GM23338 (cell line): ENCODE results near the gene DCHS1. TPM values are rescaled to one million over a fixed set of nuclear protein-coding genes. Genes with fewer than 3 reads are reported as not detected.

ENCODE experiments used
- ATAC-seq: fragments of 200-7000 bp; cut with Tn5 transposase; 3 replicates; pipeline ENCODE4 v1.9.1; 2020
- DNase-seq: peaks from one replicate; pipeline ENCODE4 v3.0.0-alpha.2; 2015; ENCODE audit warnings: low spot score
- H2AFZ ChIP-seq: fragments of 200-600 bp; sonication (generic); 2 replicates; pipeline ENCODE4 v1.8.0; 2016; ENCODE audit warnings: antibody characterized with exemption, mild to moderate bottlenecking, moderate library complexity
- H3F3A ChIP-seq: fragments of 200-600 bp; sonication (generic); replicated peaks from 2 replicates; pipeline ENCODE4 v1.8.0; 2017; ENCODE audit warnings: antibody characterized with exemption, mixed run types, low read depth
- H3K27ac ChIP-seq: fragments of 200-600 bp; sonication (generic); 2 replicates; pipeline ENCODE4 v1.6.1; 2016; ENCODE audit warnings: low read depth
- H3K27me3 ChIP-seq: fragments of 200-600 bp; sonication (generic); 2 replicates; pipeline ENCODE4 v1.8.0; 2016; ENCODE audit warnings: mild to moderate bottlenecking, mixed run types, moderate library complexity; ENCODE audit not compliant: insufficient read depth
- H3K36me3 ChIP-seq: fragments of 200-600 bp; sonication (generic); 2 replicates; pipeline ENCODE4 v1.8.0; 2016; ENCODE audit warnings: mild to moderate bottlenecking; ENCODE audit not compliant: insufficient read depth
- H3K4me1 ChIP-seq: fragments of 200-600 bp; sonication (generic); 2 replicates; pipeline ENCODE4 v1.8.0; 2016; ENCODE audit warnings: mild to moderate bottlenecking, moderate library complexity; ENCODE audit not compliant: insufficient read depth
- H3K4me2 ChIP-seq: fragments of 200-600 bp; sonication (generic); 2 replicates; pipeline ENCODE4 v1.7.1; 2017; ENCODE audit warnings: mixed run types
- H3K4me3 ChIP-seq: fragments of 200-600 bp; sonication (generic); 2 replicates; pipeline ENCODE4 v1.6.1; 2016; ENCODE audit warnings: mixed run types
- H3K79me2 ChIP-seq: fragments of 200-600 bp; sonication (generic); replicated peaks from 2 replicates; pipeline ENCODE4 v1.8.0; 2017; ENCODE audit warnings: mild to moderate bottlenecking; ENCODE audit not compliant: insufficient read depth
- H3K9me2 ChIP-seq: fragments of 200-600 bp; sonication (generic); 2 replicates; pipeline ENCODE4 v1.8.0; 2017; ENCODE audit not compliant: insufficient read depth
- H4K20me1 ChIP-seq: fragments of 200-600 bp; sonication (generic); replicated peaks from 2 replicates; pipeline ENCODE4 v1.8.0; 2017; ENCODE audit warnings: mild to moderate bottlenecking; ENCODE audit not compliant: insufficient read depth
- H3K27ac Mint-ChIP-seq: 2 replicates; pipeline ENCODE4 v1.8.0; 2020; ENCODE audit warnings: inconsistent platforms, mild to moderate bottlenecking, moderate library complexity, mixed read lengths
- H3K27me3 Mint-ChIP-seq: 3 replicates; pipeline ENCODE4 v1.8.0; 2022; ENCODE audit warnings: low read depth, mild to moderate bottlenecking, moderate library complexity, mixed read lengths, inconsistent platforms; ENCODE audit not compliant: insufficient read depth, poor library complexity
- H3K36me3 Mint-ChIP-seq: 3 replicates; pipeline ENCODE4 v1.8.0; 2021; ENCODE audit warnings: low read depth, mild to moderate bottlenecking, inconsistent platforms, moderate library complexity, mixed read lengths
- H3K4me1 Mint-ChIP-seq: 3 replicates; pipeline ENCODE4 v1.8.0; 2020; ENCODE audit warnings: mild to moderate bottlenecking, inconsistent platforms, mixed read lengths
- H3K4me3 Mint-ChIP-seq: 3 replicates; pipeline ENCODE4 v1.8.0; 2021; ENCODE audit warnings: moderate library complexity, mild to moderate bottlenecking, inconsistent platforms, mixed read lengths
- H3K9me3 Mint-ChIP-seq: 3 replicates; pipeline ENCODE4 v1.8.0; 2020; ENCODE audit warnings: moderate library complexity, mild to moderate bottlenecking, inconsistent platforms, mixed read lengths
- CREB1 ChIP-seq: fragments of 250-450 bp; sonication (Bioruptor Pico); IDR thresholded peaks from 2 replicates; pipeline ENCODE4 v1.5.0; 2020; ENCODE audit warnings: low read depth, mild to moderate bottlenecking, moderate library complexity
- EZH2 ChIP-seq: fragments of 200-600 bp; sonication (generic); IDR thresholded peaks from one replicate; pipeline ENCODE4 v1.8.0; 2017; ENCODE audit warnings: antibody characterized with exemption, mild to moderate bottlenecking, low read depth; ENCODE audit not compliant: unreplicated experiment
- EZH2phosphoT487 ChIP-seq: fragments of 200-600 bp; sonication (generic); IDR thresholded peaks from one replicate; pipeline ENCODE4 v1.8.1; 2018; ENCODE audit warnings: antibody characterized with exemption; ENCODE audit not compliant: unreplicated experiment
- JUNB ChIP-seq: IDR thresholded peaks from one replicate; pipeline ENCODE4 v1.6.1; 2016; ENCODE audit warnings: antibody characterized with exemption; ENCODE audit not compliant: unreplicated experiment
- NANOG ChIP-seq: IDR thresholded peaks from 2 replicates; pipeline ENCODE4 v1.6.1; 2016; ENCODE audit warnings: antibody characterized with exemption, borderline replicate concordance
- POLR2AphosphoS5 ChIP-seq: IDR thresholded peaks from 2 replicates; pipeline ENCODE4 v1.6.1; 2016; ENCODE audit warnings: antibody characterized with exemption, low read depth
- STAT1 ChIP-seq: IDR thresholded peaks from one replicate; pipeline ENCODE4 v1.6.1; 2016; ENCODE audit warnings: antibody characterized with exemption; ENCODE audit not compliant: unreplicated experiment
- ZNF114 ChIP-seq: fragments of 250-450 bp; sonication (Bioruptor Pico); IDR thresholded peaks from 2 replicates; pipeline ENCODE4 v1.5.0; 2020; ENCODE audit warnings: mild to moderate bottlenecking, moderate library complexity
- ZNF331 ChIP-seq: fragments of 250-450 bp; sonication (Bioruptor Pico); IDR thresholded peaks from 2 replicates; pipeline ENCODE4 v1.5.0; 2020; ENCODE audit warnings: low read depth, mild to moderate bottlenecking, moderate library complexity
- polyA plus RNA-seq: library from polyadenylated mRNA; unstranded; fragments of >200 nt; fragmentation: Nextera tagmentation; extraction: Ambion mirVana; gene quantifications from 2 replicates; pipeline ENCODE4 v1.2.1, GENCODE V29; 2016
- total RNA-seq: library from RNA; depleted of rRNA; stranded (reverse); fragments of >200 nt; shearing (Covaris generic); gene quantifications from 2 replicates; pipeline ENCODE4 v1.2.3, GENCODE V29; 2014
- TF ChIP-seq, protein P1 (sequence below): IDR thresholded peaks from 2 replicates; pipeline ENCODE4 v1.6.1; 2016; ENCODE audit warnings: antibody characterized with exemption
- TF ChIP-seq, protein P2 (sequence below), 2 experiments: fragments of 200-600 bp in 1 of 2; sonication (generic) in 1 of 2; conservative IDR thresholded peaks; 2 replicates each; pipeline versions ENCODE4 v1.5.1 to v1.6.1; 2016 to 2017; ENCODE audit warnings: antibody characterized with exemption in 2 of 2, low read depth in 2 of 2, mild to moderate bottlenecking in 2 of 2, moderate library complexity in 1 of 2
- TF ChIP-seq, protein P3 (sequence below): IDR thresholded peaks from one replicate; pipeline ENCODE4 v1.6.1; 2018; ENCODE audit warnings: antibody characterized with exemption; ENCODE audit not compliant: unreplicated experiment
- TF ChIP-seq, protein P4 (sequence below): fragments of 250-450 bp; sonication (Bioruptor Pico); IDR thresholded peaks from 2 replicates; pipeline ENCODE4 v1.5.0; 2020; ENCODE audit warnings: mild to moderate bottlenecking, moderate library complexity

Gene DCHS1
- total and polyA plus RNA-seq, 2 experiments from 2014 or later = 2.3 to 20.7 TPM

DNA sequence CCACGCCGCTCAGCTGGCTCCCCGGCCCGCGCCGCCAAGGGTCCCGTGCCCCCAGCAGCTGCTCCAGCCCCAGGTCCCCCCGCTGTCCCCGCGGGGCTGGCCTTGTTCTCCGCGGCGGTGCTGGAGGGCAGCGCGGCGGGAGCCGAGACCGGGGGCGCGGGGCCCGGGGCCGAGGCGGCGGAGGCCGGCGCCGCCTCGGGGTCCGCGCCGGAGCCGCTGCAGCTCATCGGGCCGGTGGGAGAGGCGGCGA, 43.7 kb downstream of the DCHS1 start:
- ATAC-seq = no peak
- peaks cover 20% of the 10 kb centered on the region for H3K27me3 Mint-ChIP-seq
- H3K36me3 Mint-ChIP-seq = peaks cover 46% of the 10 kb centered on the region
- Histone ChIP-seq H2AFZ (no peak overlapping the region), H3K36me3 (peaks cover 35% of the 10 kb centered on the region), H3K27me3 (no peaks in the 10 kb centered on the region), H3K79me2 (peaks cover 23% of the 10 kb centered on the region), H4K20me1 (no peaks in the 10 kb centered on the region; the same call in 1 of the 2 replicates), H3K27ac (no peak overlapping the region), H3K4me2 (peak overlapping the region; percentile 92), H3K4me3 (peak overlapping the region; percentile 80), H3F3A (peaks cover 10% of the 10 kb centered on the region; the same call in 1 of the 2 replicates), H3K9me2 (no peaks in the 10 kb centered on the region), H3K4me1 (peaks cover 19% of the 10 kb centered on the region)
- DNase-seq = no peak
- peak overlapping the region; percentile 87; the same call in 1 of the 3 replicates for H3K4me3 Mint-ChIP-seq
- H3K4me1 Mint-ChIP-seq = peaks cover 10% of the 10 kb centered on the region
- H3K27ac Mint-ChIP-seq = no peak overlapping the region
- TF ChIP-seq EZH2phosphoT487 (no peak), JUNB (no peak), CREB1 (CRISPR knock-in tag) (no peak), ZNF331 (CRISPR knock-in tag) (no peak), POLR2AphosphoS5 (no peak), ZNF114 (no peak), STAT1 (no peak), EZH2 (no peak), NANOG (no peak)
- TF ChIP-seq, protein P1, sequence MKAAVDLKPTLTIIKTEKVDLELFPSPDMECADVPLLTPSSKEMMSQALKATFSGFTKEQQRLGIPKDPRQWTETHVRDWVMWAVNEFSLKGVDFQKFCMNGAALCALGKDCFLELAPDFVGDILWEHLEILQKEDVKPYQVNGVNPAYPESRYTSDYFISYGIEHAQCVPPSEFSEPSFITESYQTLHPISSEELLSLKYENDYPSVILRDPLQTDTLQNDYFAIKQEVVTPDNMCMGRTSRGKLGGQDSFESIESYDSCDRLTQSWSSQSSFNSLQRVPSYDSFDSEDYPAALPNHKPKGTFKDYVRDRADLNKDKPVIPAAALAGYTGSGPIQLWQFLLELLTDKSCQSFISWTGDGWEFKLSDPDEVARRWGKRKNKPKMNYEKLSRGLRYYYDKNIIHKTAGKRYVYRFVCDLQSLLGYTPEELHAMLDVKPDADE = no peak
- TF ChIP-seq, protein P2, sequence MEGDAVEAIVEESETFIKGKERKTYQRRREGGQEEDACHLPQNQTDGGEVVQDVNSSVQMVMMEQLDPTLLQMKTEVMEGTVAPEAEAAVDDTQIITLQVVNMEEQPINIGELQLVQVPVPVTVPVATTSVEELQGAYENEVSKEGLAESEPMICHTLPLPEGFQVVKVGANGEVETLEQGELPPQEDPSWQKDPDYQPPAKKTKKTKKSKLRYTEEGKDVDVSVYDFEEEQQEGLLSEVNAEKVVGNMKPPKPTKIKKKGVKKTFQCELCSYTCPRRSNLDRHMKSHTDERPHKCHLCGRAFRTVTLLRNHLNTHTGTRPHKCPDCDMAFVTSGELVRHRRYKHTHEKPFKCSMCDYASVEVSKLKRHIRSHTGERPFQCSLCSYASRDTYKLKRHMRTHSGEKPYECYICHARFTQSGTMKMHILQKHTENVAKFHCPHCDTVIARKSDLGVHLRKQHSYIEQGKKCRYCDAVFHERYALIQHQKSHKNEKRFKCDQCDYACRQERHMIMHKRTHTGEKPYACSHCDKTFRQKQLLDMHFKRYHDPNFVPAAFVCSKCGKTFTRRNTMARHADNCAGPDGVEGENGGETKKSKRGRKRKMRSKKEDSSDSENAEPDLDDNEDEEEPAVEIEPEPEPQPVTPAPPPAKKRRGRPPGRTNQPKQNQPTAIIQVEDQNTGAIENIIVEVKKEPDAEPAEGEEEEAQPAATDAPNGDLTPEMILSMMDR (conservative IDR thresholded peaks at IDR 0.05; ENCODE audit: low read depth in 2 of 2) = no peak
- TF ChIP-seq, protein P3, sequence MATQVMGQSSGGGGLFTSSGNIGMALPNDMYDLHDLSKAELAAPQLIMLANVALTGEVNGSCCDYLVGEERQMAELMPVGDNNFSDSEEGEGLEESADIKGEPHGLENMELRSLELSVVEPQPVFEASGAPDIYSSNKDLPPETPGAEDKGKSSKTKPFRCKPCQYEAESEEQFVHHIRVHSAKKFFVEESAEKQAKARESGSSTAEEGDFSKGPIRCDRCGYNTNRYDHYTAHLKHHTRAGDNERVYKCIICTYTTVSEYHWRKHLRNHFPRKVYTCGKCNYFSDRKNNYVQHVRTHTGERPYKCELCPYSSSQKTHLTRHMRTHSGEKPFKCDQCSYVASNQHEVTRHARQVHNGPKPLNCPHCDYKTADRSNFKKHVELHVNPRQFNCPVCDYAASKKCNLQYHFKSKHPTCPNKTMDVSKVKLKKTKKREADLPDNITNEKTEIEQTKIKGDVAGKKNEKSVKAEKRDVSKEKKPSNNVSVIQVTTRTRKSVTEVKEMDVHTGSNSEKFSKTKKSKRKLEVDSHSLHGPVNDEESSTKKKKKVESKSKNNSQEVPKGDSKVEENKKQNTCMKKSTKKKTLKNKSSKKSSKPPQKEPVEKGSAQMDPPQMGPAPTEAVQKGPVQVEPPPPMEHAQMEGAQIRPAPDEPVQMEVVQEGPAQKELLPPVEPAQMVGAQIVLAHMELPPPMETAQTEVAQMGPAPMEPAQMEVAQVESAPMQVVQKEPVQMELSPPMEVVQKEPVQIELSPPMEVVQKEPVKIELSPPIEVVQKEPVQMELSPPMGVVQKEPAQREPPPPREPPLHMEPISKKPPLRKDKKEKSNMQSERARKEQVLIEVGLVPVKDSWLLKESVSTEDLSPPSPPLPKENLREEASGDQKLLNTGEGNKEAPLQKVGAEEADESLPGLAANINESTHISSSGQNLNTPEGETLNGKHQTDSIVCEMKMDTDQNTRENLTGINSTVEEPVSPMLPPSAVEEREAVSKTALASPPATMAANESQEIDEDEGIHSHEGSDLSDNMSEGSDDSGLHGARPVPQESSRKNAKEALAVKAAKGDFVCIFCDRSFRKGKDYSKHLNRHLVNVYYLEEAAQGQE = no peak
- TF ChIP-seq, protein P4, sequence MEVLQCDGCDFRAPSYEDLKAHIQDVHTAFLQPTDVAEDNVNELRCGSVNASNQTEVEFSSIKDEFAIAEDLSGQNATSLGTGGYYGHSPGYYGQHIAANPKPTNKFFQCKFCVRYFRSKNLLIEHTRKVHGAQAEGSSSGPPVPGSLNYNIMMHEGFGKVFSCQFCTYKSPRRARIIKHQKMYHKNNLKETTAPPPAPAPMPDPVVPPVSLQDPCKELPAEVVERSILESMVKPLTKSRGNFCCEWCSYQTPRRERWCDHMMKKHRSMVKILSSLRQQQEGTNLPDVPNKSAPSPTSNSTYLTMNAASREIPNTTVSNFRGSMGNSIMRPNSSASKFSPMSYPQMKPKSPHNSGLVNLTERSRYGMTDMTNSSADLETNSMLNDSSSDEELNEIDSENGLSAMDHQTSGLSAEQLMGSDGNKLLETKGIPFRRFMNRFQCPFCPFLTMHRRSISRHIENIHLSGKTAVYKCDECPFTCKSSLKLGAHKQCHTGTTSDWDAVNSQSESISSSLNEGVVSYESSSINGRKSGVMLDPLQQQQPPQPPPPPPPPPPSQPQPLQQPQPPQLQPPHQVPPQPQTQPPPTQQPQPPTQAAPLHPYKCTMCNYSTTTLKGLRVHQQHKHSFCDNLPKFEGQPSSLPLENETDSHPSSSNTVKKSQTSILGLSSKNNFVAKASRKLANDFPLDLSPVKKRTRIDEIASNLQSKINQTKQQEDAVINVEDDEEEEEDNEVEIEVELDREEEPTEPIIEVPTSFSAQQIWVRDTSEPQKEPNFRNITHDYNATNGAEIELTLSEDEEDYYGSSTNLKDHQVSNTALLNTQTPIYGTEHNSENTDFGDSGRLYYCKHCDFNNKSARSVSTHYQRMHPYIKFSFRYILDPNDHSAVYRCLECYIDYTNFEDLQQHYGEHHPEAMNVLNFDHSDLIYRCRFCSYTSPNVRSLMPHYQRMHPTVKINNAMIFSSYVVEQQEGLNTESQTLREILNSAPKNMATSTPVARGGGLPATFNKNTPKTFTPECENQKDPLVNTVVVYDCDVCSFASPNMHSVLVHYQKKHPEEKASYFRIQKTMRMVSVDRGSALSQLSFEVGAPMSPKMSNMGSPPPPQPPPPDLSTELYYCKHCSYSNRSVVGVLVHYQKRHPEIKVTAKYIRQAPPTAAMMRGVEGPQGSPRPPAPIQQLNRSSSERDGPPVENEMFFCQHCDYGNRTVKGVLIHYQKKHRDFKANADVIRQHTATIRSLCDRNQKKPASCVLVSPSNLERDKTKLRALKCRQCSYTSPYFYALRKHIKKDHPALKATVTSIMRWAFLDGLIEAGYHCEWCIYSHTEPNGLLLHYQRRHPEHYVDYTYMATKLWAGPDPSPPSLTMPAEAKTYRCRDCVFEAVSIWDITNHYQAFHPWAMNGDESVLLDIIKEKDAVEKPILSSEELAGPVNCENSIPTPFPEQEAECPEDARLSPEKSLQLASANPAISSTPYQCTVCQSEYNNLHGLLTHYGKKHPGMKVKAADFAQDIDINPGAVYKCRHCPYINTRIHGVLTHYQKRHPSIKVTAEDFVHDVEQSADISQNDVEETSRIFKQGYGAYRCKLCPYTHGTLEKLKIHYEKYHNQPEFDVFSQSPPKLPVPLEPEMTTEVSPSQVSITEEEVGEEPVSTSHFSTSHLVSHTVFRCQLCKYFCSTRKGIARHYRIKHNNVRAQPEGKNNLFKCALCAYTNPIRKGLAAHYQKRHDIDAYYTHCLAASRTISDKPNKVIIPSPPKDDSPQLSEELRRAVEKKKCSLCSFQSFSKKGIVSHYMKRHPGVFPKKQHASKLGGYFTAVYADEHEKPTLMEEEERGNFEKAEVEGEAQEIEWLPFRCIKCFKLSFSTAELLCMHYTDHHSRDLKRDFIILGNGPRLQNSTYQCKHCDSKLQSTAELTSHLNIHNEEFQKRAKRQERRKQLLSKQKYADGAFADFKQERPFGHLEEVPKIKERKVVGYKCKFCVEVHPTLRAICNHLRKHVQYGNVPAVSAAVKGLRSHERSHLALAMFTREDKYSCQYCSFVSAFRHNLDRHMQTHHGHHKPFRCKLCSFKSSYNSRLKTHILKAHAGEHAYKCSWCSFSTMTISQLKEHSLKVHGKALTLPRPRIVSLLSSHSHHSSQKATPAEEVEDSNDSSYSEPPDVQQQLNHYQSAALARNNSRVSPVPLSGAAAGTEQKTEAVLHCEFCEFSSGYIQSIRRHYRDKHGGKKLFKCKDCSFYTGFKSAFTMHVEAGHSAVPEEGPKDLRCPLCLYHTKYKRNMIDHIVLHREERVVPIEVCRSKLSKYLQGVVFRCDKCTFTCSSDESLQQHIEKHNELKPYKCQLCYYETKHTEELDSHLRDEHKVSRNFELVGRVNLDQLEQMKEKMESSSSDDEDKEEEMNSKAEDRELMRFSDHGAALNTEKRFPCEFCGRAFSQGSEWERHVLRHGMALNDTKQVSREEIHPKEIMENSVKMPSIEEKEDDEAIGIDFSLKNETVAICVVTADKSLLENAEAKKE (CRISPR knock-in tag) = no peak
- no peaks in the 10 kb centered on the region for H3K9me3 Mint-ChIP-seq
